WERI-Rb-1 (cell line): ENCODE measurements around the gene KLC1.
"Not testable (repeated sequence)": the region's sequence is repeated elsewhere in the genome, so short reads cannot be mapped to it uniquely, and the experiment has no call there.

Experiments used
- DNase-seq: peaks from one replicate; pipeline ENCODE4 v3.0.0-alpha.2; 2020
- H3K27ac ChIP-seq: fragments of 250-450 bp; sonication (Bioruptor Pico); 2 replicates; pipeline ENCODE4 v1.5.1; 2020; ENCODE audit warnings: mild to moderate bottlenecking, moderate library complexity
- H3K27me3 ChIP-seq: fragments of 250-450 bp; sonication (Bioruptor Pico); 2 replicates; pipeline ENCODE4 v1.5.1; 2021; ENCODE audit warnings: mild to moderate bottlenecking, low read depth, moderate library complexity; ENCODE audit not compliant: insufficient read depth, severe bottlenecking
- H3K36me3 ChIP-seq: fragments of 250-450 bp; sonication (Bioruptor Pico); 2 replicates; pipeline ENCODE4 v1.5.1; 2020; ENCODE audit warnings: mild to moderate bottlenecking, moderate library complexity
- H3K4me3 ChIP-seq: 2 replicates; pipeline ENCODE4 v1.5.1; 2011; ENCODE audit warnings: low read depth, mild to moderate bottlenecking, control low read depth, low read length
- H3K9me3 ChIP-seq: fragments of 250-450 bp; sonication (Bioruptor Pico); 2 replicates; pipeline ENCODE4 v1.5.1; 2021; ENCODE audit warnings: mild to moderate bottlenecking, moderate library complexity; ENCODE audit not compliant: severe bottlenecking
- CTCF ChIP-seq: IDR thresholded peaks from 2 replicates; pipeline ENCODE4 v1.5.1; 2011; ENCODE audit warnings: low read depth, mild to moderate bottlenecking, control low read depth, inconsistent platforms, low read length

The KLC1 gene

GRCh38 chr14:103688906-103689902, 60.2 kb downstream of the KLC1 start:
- Histone ChIP-seq H3K27ac (no peak overlapping the region), H3K4me3 (no peak overlapping the region), H3K9me3 (no peaks in the 10 kb centered on the region), H3K27me3 (no peaks in the 10 kb centered on the region), H3K36me3 (peaks cover 67% of the 10 kb centered on the region)
- DNase-seq = no peak
- no peak for TF ChIP-seq CTCF

- TF ChIP-seq CTCF = no peak
- Histone ChIP-seq H3K27me3 (no peaks in the 10 kb centered on the region), H3K36me3 (peaks cover 63% of the 10 kb centered on the region), H3K27ac (no peak overlapping the region), H3K9me3 (no peaks in the 10 kb centered on the region), H3K4me3 (no peak overlapping the region)
- no peak for DNase-seq
These were observed 61.3 kb downstream of the KLC1 start for GRCh38 chr14:103690332-103690731.

- H3K27ac ChIP-seq = not testable (repeated sequence)
- peaks cover 60% of the 10 kb centered on the region for H3K36me3 ChIP-seq
These were observed 62.6 kb downstream of the KLC1 start for GRCh38 chr14:103691655-103692054.

GRCh38 chr14:103692159-103692558, 63.1 kb downstream of the KLC1 start:
- peaks cover 55% of the 10 kb centered on the region for H3K36me3 ChIP-seq
- DNase-seq = no peak
- no peaks in the 10 kb centered on the region for H3K27me3 ChIP-seq
- H3K27ac ChIP-seq = no peak overlapping the region
- no peaks in the 10 kb centered on the region for H3K9me3 ChIP-seq
- H3K4me3 ChIP-seq = no peak overlapping the region
- TF ChIP-seq CTCF = no peak

More at GRCh38 chr14:103691655-103692054, 62.6 kb downstream of the KLC1 start:
- not testable (repeated sequence) for DNase-seq, H3K9me3 ChIP-seq, H3K4me3 ChIP-seq, H3K27me3 ChIP-seq

GRCh38 chr14:103692871-103693270, 63.9 kb downstream of the KLC1 start:
- Histone ChIP-seq H3K4me3 (no peak overlapping the region), H3K9me3 (no peaks in the 10 kb centered on the region), H3K27me3 (no peaks in the 10 kb centered on the region), H3K36me3 (peaks cover 53% of the 10 kb centered on the region), H3K27ac (no peak overlapping the region)
- DNase-seq = no peak
- no peak for TF ChIP-seq CTCF

GRCh38 chr14:103693515-103693914, 64.5 kb downstream of the KLC1 start:
- Histone ChIP-seq H3K27ac (no peak overlapping the region), H3K9me3 (no peaks in the 10 kb centered on the region), H3K27me3 (no peaks in the 10 kb centered on the region), H3K36me3 (peaks cover 57% of the 10 kb centered on the region), H3K4me3 (no peak overlapping the region)
- no peak for TF ChIP-seq CTCF
- no peak for DNase-seq
